GM18526 (cell line): Measurements from ENCODE around the gene COMP.

Experiments used
- POLR2A ChIP-seq: IDR thresholded peaks from 3 replicates; pipeline ENCODE4 v1.6.1; 2011; ENCODE audit not compliant: insufficient read length; ENCODE audit errors: extremely low read depth

COMP gene

GRCh38 chr19:18778076-18778389 is 13.1 kb downstream of the COMP start:
- TF ChIP-seq POLR2A: no peak

- no peak for TF ChIP-seq POLR2A
These were observed 13.6 kb downstream of the COMP start for GRCh38 chr19:18777301-18778075.

- TF ChIP-seq POLR2A: no peak
These were observed 14.4 kb downstream of the COMP start for GRCh38 chr19:18776736-18777135.

GRCh38 chr19:18776288-18776594 is 14.9 kb downstream of the COMP start:
- no peak for TF ChIP-seq POLR2A

GRCh38 chr19:18775586-18776287 is 15.4 kb downstream of the COMP start:
- no peak for TF ChIP-seq POLR2A

GRCh38 chr19:18774782-18775444 is 16.2 kb downstream of the COMP start:
- no peak for TF ChIP-seq POLR2A

GRCh38 chr19:18774107-18774506 is 17.0 kb downstream of the COMP start:
- no peak for TF ChIP-seq POLR2A

GRCh38 chr19:18773682-18774081 is 17.4 kb downstream of the COMP start:
- TF ChIP-seq POLR2A: no peak

GRCh38 chr19:18772620-18773587 is 18.2 kb downstream of the COMP start:
- TF ChIP-seq POLR2A: no peak

GRCh38 chr19:18771328-18772242 is 19.5 kb downstream of the COMP start:
- no peak for TF ChIP-seq POLR2A

GRCh38 chr19:18770663-18771327 is 20.3 kb downstream of the COMP start:
- TF ChIP-seq POLR2A: no peak

GRCh38 chr19:18769989-18770528 is 21.0 kb downstream of the COMP start:
- TF ChIP-seq POLR2A: no peak
